ENCODE results near the gene SHISA6. TPM values are rescaled to one million over a fixed set of nuclear protein-coding genes. Genes with fewer than 3 reads are reported as not detected.

SHISA6 gene
- total and polyA plus RNA-seq, 2 donors (not counting 1 experiment from before 2014, with no cell fraction given) = not detected

DNA sequence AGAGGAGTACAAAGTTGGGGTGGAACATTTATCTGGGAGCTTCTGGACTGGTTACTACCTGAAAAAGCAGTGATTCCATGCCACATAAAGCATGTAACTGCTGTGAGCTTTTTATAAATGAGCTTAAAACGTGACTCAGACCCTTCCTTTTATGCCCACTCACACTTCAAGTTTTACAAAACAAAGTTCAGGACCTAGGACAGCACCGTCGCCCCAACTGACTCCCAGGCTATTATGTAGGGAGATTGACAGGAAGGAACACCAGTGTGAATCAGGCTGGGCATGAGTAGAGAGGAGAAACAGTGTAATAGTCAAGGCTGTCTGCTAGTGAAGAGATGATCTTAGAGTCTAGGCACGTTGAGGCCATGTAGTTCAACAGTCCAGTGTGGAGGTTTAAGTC, 265.6 kb downstream of the SHISA6 start:
- no peak overlapping the region for H3K27ac ChIP-seq (ENCODE audit: insufficient read depth, low read length)
- no peak for TF ChIP-seq EZH2 (IDR thresholded peaks at IDR 0.05; ENCODE audit: low read length, missing control alignments)
- TF ChIP-seq, protein P1, sequence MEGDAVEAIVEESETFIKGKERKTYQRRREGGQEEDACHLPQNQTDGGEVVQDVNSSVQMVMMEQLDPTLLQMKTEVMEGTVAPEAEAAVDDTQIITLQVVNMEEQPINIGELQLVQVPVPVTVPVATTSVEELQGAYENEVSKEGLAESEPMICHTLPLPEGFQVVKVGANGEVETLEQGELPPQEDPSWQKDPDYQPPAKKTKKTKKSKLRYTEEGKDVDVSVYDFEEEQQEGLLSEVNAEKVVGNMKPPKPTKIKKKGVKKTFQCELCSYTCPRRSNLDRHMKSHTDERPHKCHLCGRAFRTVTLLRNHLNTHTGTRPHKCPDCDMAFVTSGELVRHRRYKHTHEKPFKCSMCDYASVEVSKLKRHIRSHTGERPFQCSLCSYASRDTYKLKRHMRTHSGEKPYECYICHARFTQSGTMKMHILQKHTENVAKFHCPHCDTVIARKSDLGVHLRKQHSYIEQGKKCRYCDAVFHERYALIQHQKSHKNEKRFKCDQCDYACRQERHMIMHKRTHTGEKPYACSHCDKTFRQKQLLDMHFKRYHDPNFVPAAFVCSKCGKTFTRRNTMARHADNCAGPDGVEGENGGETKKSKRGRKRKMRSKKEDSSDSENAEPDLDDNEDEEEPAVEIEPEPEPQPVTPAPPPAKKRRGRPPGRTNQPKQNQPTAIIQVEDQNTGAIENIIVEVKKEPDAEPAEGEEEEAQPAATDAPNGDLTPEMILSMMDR (conservative IDR thresholded peaks at IDR 0.05 in 1 of 2, IDR thresholded peaks at IDR 0.05 in 1 of 2; ENCODE audit: low read depth in 1 of 2, low read length in 2 of 2) = no peak
- no peak for DNase-seq (ENCODE audit: low read depth in 2 of 2)
- H3K27me3 ChIP-seq (ENCODE audit: control insufficient read depth, insufficient read depth, low read length) = no peaks in the 10 kb centered on the region
- no peak overlapping the region for H3K4me2 ChIP-seq (ENCODE audit: extremely low read depth, insufficient read depth, low read length)
- H3K9ac ChIP-seq (ENCODE audit: insufficient read depth, low read length) = no peak overlapping the region
- no peaks in the 10 kb centered on the region for H3K4me1 ChIP-seq (ENCODE audit: control insufficient read depth, extremely low read depth, insufficient read depth, low read length)
- no peaks in the 10 kb centered on the region for H3K9me3 ChIP-seq (ENCODE audit: control insufficient read depth, insufficient read depth, low read depth, low read length)
- no peaks in the 10 kb centered on the region for H3K79me2 ChIP-seq (ENCODE audit: control insufficient read depth, insufficient read depth, low read length)
- H4K20me1 ChIP-seq (ENCODE audit: control insufficient read depth, extremely low read depth, insufficient read depth, low read length) = no peaks in the 10 kb centered on the region
- no peak overlapping the region for H2AFZ ChIP-seq (ENCODE audit: low read length)
- no peak overlapping the region for H3K4me3 ChIP-seq (replicated peaks in 1 of 4; ENCODE audit: control extremely low read depth in 1 of 4, insufficient read depth in 1 of 4, low read depth in 3 of 4, low read length in 4 of 4)
- H3K36me3 ChIP-seq (ENCODE audit: control insufficient read depth, insufficient read depth, low read length) = no peaks in the 10 kb centered on the region

- no peak overlapping the region for H3K4me3 ChIP-seq (replicated peaks in 1 of 4; ENCODE audit: control extremely low read depth in 1 of 4, insufficient read depth in 1 of 4, low read depth in 3 of 4, low read length in 4 of 4)
- no peaks in the 10 kb centered on the region for H3K27me3 ChIP-seq (ENCODE audit: control insufficient read depth, insufficient read depth, low read length)
- no peak overlapping the region for H2AFZ ChIP-seq (ENCODE audit: low read length)
- no peak overlapping the region for H3K9ac ChIP-seq (ENCODE audit: insufficient read depth, low read length)
- H4K20me1 ChIP-seq (ENCODE audit: control insufficient read depth, extremely low read depth, insufficient read depth, low read length) = no peaks in the 10 kb centered on the region
- H3K9me3 ChIP-seq (ENCODE audit: control insufficient read depth, insufficient read depth, low read depth, low read length) = no peaks in the 10 kb centered on the region
- TF ChIP-seq, protein P1 (conservative IDR thresholded peaks at IDR 0.05 in 1 of 2, IDR thresholded peaks at IDR 0.05 in 1 of 2; ENCODE audit: low read depth in 1 of 2, low read length in 2 of 2) = no peak
- TF ChIP-seq EZH2 (IDR thresholded peaks at IDR 0.05; ENCODE audit: low read length, missing control alignments) = no peak
- H3K4me2 ChIP-seq (ENCODE audit: extremely low read depth, insufficient read depth, low read length) = no peak overlapping the region
- no peaks in the 10 kb centered on the region for H3K79me2 ChIP-seq (ENCODE audit: control insufficient read depth, insufficient read depth, low read length)
- H3K36me3 ChIP-seq (ENCODE audit: control insufficient read depth, insufficient read depth, low read length) = no peaks in the 10 kb centered on the region
- no peaks in the 10 kb centered on the region for H3K4me1 ChIP-seq (ENCODE audit: control insufficient read depth, extremely low read depth, insufficient read depth, low read length)
- DNase-seq (ENCODE audit: low read depth in 2 of 2) = no peak
- no peak overlapping the region for H3K27ac ChIP-seq (ENCODE audit: insufficient read depth, low read length)
Measured at GRCh38 chr17:11511696-11512095, 270.7 kb downstream of the SHISA6 start.

DNA sequence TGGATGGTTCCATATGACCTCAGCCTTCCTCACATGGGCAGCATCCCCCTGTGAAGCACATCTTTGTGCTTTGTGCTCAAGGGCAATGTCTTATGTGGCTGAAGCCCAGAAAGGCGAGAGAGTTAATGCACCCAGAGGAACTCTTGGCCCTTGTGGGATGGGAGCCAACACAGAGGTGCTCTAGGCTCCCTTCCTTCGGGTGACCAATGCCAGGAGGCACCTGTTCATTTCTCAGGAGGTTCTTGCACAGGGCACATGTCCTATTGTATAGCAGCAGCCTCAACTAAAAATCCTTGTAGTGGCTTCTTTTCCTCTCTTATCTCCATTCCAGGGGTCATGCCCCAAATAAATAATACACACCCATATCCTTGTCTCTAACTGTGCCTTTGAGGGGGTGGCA, 273.6 kb downstream of the SHISA6 start:
- Histone ChIP-seq H3K36me3 (ENCODE audit: control insufficient read depth, insufficient read depth, low read length) (no peaks in the 10 kb centered on the region), H3K4me1 (ENCODE audit: control insufficient read depth, extremely low read depth, insufficient read depth, low read length) (no peaks in the 10 kb centered on the region), H3K9me3 (ENCODE audit: control insufficient read depth, insufficient read depth, low read depth, low read length) (no peaks in the 10 kb centered on the region), H3K4me2 (ENCODE audit: extremely low read depth, insufficient read depth, low read length) (no peak overlapping the region), H3K27ac (ENCODE audit: insufficient read depth, low read length) (no peak overlapping the region), H3K9ac (ENCODE audit: insufficient read depth, low read length) (no peak overlapping the region), H3K27me3 (ENCODE audit: control insufficient read depth, insufficient read depth, low read length) (no peaks in the 10 kb centered on the region), H4K20me1 (ENCODE audit: control insufficient read depth, extremely low read depth, insufficient read depth, low read length) (no peaks in the 10 kb centered on the region), H3K4me3 (replicated peaks in 1 of 4; ENCODE audit: control extremely low read depth in 1 of 4, insufficient read depth in 1 of 4, low read depth in 3 of 4, low read length in 4 of 4) (no peak overlapping the region), H3K79me2 (ENCODE audit: control insufficient read depth, insufficient read depth, low read length) (no peaks in the 10 kb centered on the region), H2AFZ (ENCODE audit: low read length) (no peak overlapping the region)
- TF ChIP-seq, protein P1 (conservative IDR thresholded peaks at IDR 0.05 in 1 of 2, IDR thresholded peaks at IDR 0.05 in 1 of 2; ENCODE audit: low read depth in 1 of 2, low read length in 2 of 2) = no peak
- TF ChIP-seq EZH2 (IDR thresholded peaks at IDR 0.05; ENCODE audit: low read length, missing control alignments) = no peak
- DNase-seq (ENCODE audit: low read depth in 2 of 2) = no peak

Data from fibroblast of lung (primary cell).